ACC112 (cell line): Measurements from ENCODE around the gene NR5A1.

Experiments
- H2AFZ ChIP-seq: fragments of 200-600 bp; sonication (generic); one replicate; pipeline ENCODE4 v1.6.0; 2017; ENCODE audit warnings: antibody characterized with exemption, low read length; ENCODE audit not compliant: unreplicated experiment
- H3K27ac ChIP-seq: fragments of 200-600 bp; sonication (generic); 2 replicates; pipeline ENCODE4 v1.5.1; 2014; ENCODE audit warnings: low read depth, mild to moderate bottlenecking, antibody characterized with exemption, low read length, moderate library complexity
- H3K27me3 ChIP-seq: fragments of 200-600 bp; sonication (generic); 2 replicates; pipeline ENCODE4 v1.6.1; 2014; ENCODE audit warnings: mild to moderate bottlenecking, antibody characterized with exemption, low read length, moderate library complexity, mixed read lengths; ENCODE audit not compliant: insufficient read depth
- H3K36me3 ChIP-seq: fragments of 200-600 bp; sonication (generic); 2 replicates; pipeline ENCODE4 v1.6.1; 2016; ENCODE audit warnings: mild to moderate bottlenecking, antibody characterized with exemption, low read length, moderate library complexity, mixed read lengths; ENCODE audit not compliant: insufficient read depth
- H3K4me1 ChIP-seq: fragments of 200-600 bp; sonication (generic); one replicate; pipeline ENCODE4 v1.6.1; 2016; ENCODE audit warnings: low read length, mixed read lengths; ENCODE audit not compliant: insufficient read depth, unreplicated experiment, control insufficient read depth
- H3K4me3 ChIP-seq: fragments of 200-600 bp; sonication (generic); 2 replicates; pipeline ENCODE4 v1.5.1; 2014; ENCODE audit warnings: mild to moderate bottlenecking, low read depth, low read length
- H3K79me2 ChIP-seq: fragments of 200-600 bp; sonication (generic); one replicate; pipeline ENCODE4 v1.6.0; 2016; ENCODE audit warnings: low read length; ENCODE audit not compliant: control insufficient read depth, unreplicated experiment, insufficient read depth

NR5A1 gene

DNA sequence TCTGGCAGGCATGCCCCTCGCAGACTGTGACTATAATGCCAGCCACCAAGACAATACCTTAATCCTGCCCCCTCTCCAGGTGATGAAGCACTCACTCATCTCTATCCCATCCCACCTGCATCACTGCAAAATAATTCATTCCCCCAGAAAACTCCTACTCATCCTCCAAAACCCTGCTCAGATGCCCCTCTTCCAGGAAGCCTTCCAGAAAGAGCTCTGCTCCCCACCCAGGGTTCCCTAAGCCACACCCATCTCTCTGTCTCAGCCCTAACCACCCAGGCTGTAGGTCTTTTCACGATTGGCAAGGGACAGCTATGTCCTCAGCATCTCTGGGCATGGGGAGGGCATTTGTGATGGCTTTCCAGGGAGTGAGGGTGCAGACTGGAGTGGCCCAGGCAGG, 17.2 kb downstream of the NR5A1 start:
- no peaks in the 10 kb centered on the region for H3K79me2 ChIP-seq
- H2AFZ ChIP-seq, result no peak overlapping the region
- no peaks in the 10 kb centered on the region for H3K4me1 ChIP-seq
- no peak overlapping the region for H3K27ac ChIP-seq
- H3K4me3 ChIP-seq, result no peak overlapping the region
- H3K36me3 ChIP-seq, result no peaks in the 10 kb centered on the region
- peaks cover 41% of the 10 kb centered on the region for H3K27me3 ChIP-seq

DNA sequence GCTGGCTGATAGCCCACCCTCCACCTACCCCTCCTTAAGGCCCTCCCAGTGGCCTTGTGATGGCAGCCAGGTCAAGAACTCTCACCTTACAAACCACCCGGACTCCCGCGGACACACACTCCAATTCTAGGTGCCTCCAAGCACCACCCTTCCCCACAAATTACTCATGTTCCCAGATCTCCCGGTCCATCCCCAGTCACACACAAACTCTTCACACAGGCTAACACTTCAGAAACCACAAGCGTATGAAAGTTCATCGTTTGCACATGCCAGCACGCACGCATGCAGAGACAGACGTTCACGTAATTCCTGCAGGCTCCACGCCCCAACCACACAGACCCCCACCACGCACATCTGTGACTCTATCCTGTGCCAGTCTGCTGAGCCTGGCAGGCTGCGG, 18.0 kb downstream of the NR5A1 start:
- no peak overlapping the region for H3K4me3 ChIP-seq
- H3K4me1 ChIP-seq, result no peaks in the 10 kb centered on the region
- no peaks in the 10 kb centered on the region for H3K79me2 ChIP-seq
- H3K27me3 ChIP-seq, result peaks cover 43% of the 10 kb centered on the region
- no peak overlapping the region for H2AFZ ChIP-seq
- no peaks in the 10 kb centered on the region for H3K36me3 ChIP-seq
- no peak overlapping the region for H3K27ac ChIP-seq

DNA sequence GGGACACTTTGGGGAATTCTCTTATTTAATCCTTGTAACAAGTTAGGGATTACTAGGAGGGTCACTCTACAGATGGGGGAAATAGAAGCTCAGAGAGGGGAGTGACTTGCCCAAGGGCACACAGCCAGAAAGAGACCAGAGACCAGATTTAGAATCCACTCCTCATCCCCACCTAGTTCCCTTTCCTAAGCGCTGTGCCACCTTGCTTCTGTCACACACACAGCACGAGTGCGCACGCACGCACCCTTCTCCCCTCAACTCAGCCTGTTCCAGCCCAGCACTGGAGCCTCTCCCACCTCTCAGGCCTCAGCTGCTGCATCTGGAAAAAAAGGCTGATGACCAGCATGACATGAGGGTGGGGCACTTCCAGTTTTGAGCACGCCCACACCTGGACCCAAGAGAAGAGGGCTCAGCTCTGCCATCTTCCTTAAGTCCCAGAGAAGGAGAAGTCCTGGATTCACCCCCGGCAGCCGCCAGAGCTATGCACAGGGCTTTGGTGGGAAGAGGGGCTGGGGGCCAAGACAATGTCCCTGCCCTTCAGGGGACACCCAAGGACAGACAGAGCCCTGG, 18.5 kb downstream of the NR5A1 start:
- Histone ChIP-seq H3K4me1 (no peaks in the 10 kb centered on the region), H3K27ac (no peak overlapping the region), H3K27me3 (peaks cover 45% of the 10 kb centered on the region), H3K36me3 (no peaks in the 10 kb centered on the region), H2AFZ (no peak overlapping the region), H3K4me3 (no peak overlapping the region), H3K79me2 (no peaks in the 10 kb centered on the region)

DNA sequence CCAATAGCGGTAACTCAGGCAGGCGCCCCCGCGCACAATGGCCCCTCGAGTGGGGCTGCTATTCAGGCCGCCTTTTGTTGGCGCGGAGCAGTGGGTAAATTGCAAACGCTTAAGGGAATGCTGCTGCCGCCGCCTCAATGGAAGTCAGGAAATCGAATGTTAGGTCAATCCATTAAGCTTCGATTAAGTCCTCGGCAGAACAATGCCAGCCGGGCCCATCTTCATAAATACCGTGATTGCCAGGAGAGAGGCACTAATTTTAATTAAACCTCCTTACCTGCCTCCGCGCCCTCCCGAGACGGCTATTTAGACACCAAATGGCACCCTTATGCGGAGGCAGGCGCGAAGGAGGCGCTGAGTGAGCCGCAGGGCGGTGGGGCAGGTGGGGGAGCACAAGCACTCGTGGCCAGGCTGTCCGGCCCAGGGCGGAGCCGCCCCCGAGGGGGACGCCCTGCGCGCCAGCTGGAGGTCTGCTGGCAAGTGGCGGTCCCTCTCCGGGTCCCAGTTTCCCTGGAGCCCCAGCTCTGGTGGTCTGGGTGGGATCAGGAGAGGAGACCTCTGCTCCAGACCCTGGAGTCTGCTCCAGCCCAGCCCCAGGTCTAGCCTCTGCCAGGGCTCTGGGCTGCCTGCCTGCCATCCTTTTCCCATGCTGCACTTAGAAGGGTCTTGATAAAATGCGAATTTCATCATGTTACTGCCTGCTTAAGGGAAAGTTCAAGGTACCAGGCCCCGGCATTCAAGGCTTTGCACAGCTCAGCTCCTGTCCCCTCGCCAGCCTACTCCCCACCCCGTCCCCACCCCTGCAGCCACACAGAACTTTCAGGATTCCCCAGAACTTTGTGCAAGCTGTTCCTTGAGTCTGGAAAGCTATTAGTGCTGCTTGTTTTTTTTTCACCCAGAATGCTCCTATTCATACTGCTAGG, 19.7 kb downstream of the NR5A1 start:
- no peaks in the 10 kb centered on the region for H3K36me3 ChIP-seq
- H2AFZ ChIP-seq, result no peak overlapping the region
- no peaks in the 10 kb centered on the region for H3K79me2 ChIP-seq
- H3K27ac ChIP-seq, result no peak overlapping the region
- H3K4me3 ChIP-seq, result no peak overlapping the region; the same call in 1 of the 2 replicates
- H3K27me3 ChIP-seq, result peaks cover 45% of the 10 kb centered on the region
- no peaks in the 10 kb centered on the region for H3K4me1 ChIP-seq

DNA sequence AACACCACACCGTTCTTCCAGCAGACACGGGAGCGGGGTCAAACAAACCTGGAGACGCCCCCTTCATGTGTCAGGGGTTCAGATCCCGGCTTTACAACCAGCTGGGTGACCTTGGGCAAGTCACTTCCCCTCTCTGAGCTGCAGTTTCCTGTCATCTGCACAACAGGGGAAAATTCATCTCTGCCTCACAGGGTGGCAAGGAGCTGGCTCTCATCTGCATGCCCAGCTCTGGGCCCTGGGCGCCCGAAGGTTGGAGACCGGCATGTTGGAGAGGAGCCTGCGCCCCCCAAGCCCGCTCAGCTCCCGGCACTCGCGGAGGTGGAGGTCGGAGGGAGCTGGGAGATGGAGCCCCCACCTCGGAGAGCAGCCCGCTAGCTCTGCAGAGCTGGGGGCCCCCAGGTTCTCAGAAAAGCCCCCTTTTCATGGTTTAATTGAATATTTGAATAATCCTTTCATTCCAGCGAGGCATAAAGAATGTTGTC, 20.4 kb downstream of the NR5A1 start:
- no peak overlapping the region for H2AFZ ChIP-seq

DNA sequence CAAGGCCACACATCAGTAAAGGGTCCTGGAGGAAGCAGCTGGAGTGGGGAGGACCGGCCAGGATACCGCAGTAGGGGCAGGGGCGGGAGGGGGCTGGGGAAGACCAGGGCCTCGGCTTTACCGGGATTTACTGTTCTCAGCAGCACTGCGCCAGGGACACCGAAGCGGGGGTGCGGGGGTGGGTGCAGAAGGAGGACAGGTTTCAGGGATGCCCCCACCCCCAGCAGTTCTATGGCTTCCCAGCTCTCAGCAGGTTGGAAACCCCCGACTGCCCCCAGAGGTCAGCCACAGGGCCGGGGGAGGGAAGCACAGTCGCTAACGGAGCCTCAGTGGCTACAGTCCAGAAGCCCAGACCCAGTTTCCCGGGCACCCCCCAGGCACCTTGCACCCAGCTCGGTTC, 21.3 kb downstream of the NR5A1 start:
- Histone ChIP-seq H3K4me1 (no peaks in the 10 kb centered on the region), H3K4me3 (no peak overlapping the region), H3K36me3 (no peaks in the 10 kb centered on the region), H3K27ac (no peak overlapping the region), H2AFZ (no peak overlapping the region), H3K79me2 (no peaks in the 10 kb centered on the region), H3K27me3 (peaks cover 52% of the 10 kb centered on the region)

More for the DNA sequence above, 20.4 kb downstream of the NR5A1 start:
- H3K36me3 ChIP-seq, result no peaks in the 10 kb centered on the region
- peaks cover 49% of the 10 kb centered on the region for H3K27me3 ChIP-seq
- no peaks in the 10 kb centered on the region for H3K79me2 ChIP-seq
- no peaks in the 10 kb centered on the region for H3K4me1 ChIP-seq
- H3K27ac ChIP-seq, result no peak overlapping the region
- H3K4me3 ChIP-seq, result no peak overlapping the region; the same call in 1 of the 2 replicates

DNA sequence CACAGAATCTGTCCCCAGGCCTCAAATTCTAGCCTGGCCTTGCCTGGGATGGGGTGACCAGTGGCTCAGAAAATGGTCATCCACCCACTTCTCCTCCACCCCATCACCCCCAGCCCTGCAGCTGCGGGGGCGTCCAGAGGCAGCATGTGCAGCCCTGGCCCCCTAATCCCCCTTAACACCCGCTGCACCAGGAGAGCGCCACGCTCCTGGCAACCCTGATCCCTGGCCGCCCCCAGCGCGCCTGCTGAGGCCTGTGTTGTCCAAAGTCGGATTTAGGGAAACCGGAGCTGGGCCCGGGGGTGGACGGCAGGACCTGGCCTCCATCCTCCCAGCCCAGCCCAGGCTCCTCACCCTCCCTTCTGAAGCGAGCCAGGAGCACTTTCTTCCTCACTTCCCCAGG, 22.0 kb downstream of the NR5A1 start:
- Histone ChIP-seq H3K36me3 (no peaks in the 10 kb centered on the region), H3K4me1 (no peaks in the 10 kb centered on the region), H3K79me2 (no peaks in the 10 kb centered on the region), H2AFZ (no peak overlapping the region), H3K4me3 (no peak overlapping the region), H3K27me3 (peaks cover 51% of the 10 kb centered on the region), H3K27ac (no peak overlapping the region)

DNA sequence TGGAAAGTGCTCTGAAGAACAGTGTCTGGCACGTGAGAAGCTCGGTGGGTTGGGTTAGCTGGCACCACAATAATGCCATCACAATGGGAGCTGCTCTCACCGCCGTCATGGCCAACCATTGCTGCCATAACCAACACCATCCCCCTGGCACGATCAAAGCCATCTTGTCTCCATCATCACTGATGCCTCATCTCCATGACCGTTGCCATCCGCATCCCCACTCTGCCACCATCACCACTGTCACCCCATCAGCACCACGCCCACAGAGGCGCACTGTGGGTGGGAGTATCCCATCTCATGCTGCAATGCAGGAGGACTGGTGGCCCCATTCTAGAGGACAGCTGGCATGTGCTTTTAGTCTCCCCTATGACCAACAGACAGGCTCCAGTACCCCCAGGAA, 23.7 kb downstream of the NR5A1 start:
- Histone ChIP-seq H3K79me2 (no peaks in the 10 kb centered on the region), H3K36me3 (no peaks in the 10 kb centered on the region), H3K4me3 (no peak overlapping the region), H3K27ac (no peak overlapping the region), H3K27me3 (peaks cover 64% of the 10 kb centered on the region), H2AFZ (no peak overlapping the region), H3K4me1 (no peaks in the 10 kb centered on the region)

DNA sequence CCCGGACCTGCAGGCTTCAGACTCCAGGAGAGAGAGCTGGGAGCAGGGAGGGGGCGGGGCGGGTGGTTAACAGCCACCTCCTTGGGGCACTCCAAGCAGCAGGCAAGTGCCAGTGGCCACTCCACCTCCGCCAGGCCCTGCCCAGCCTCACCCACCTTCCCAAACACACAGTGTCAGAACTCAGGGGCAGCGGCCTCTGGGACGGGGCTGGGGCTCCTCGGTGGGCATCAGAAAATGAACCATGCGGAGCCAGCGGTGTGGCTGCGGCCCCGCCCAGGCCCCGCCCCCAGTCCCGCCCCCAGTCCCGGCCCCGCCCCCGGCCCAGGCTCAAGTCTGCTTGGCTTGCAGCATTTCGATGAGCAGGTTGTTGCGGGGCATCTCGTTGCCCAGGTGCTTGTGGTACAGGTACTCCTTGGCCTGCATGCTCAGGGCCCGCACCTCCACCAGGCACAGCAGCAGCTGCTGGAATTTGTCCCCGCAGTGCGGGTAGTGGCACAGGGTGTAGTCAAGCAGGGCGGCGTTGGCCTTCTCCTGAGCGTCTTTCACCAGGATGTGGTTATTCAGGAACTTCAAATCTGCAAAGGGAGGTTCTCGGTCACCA, 24.7 kb downstream of the NR5A1 start:
- Histone ChIP-seq H3K27me3 (peaks cover 64% of the 10 kb centered on the region), H2AFZ (no peak overlapping the region), H3K4me3 (no peak overlapping the region)

DNA sequence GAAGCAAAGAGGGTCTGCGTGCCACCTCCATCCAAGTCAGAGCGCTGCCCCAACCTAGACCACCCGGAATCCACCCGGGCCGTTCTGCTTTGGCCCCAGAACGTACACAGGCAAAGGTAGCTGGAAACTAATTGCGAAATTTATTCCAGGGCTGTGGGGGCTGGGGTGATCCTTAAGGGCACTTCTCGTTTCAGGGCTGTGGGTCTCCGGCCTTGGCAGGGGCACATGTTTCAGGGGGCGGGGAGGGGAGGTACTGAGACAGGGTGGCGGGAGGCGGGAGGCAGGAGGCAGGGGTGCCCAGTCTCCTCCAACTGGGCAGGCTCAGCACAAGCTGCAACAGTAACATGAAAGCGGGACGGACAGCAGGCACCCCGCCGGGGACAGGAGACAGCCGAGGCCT, 26.1 kb downstream of the NR5A1 start:
- H3K27ac ChIP-seq, result no peak overlapping the region
- no peaks in the 10 kb centered on the region for H3K79me2 ChIP-seq
- no peaks in the 10 kb centered on the region for H3K36me3 ChIP-seq
- H3K4me3 ChIP-seq, result no peak overlapping the region
- H3K27me3 ChIP-seq, result peaks cover 64% of the 10 kb centered on the region
- H3K4me1 ChIP-seq, result no peaks in the 10 kb centered on the region
- no peak overlapping the region for H2AFZ ChIP-seq

More for the DNA sequence above, 24.7 kb downstream of the NR5A1 start:
- Histone ChIP-seq H3K36me3 (no peaks in the 10 kb centered on the region), H3K79me2 (no peaks in the 10 kb centered on the region), H3K4me1 (no peaks in the 10 kb centered on the region), H3K27ac (no peak overlapping the region)
